HFF-Myc (cell line): ENCODE results near the gene C19orf73.
"Not testable (repeated sequence)": the region's sequence is repeated elsewhere in the genome, so short reads cannot be mapped to it uniquely, and the experiment has no call there.

ENCODE experiments used
- DNase-seq: peaks from one replicate; pipeline ENCODE4 v3.0.0-alpha.2; 2011; ENCODE audit warnings: low read depth; ENCODE audit errors: extremely low read depth
- H3K4me3 ChIP-seq: replicated peaks from 2 replicates; pipeline ENCODE4 v1.5.1; 2011; ENCODE audit warnings: low read depth, mild to moderate bottlenecking, control low read depth, low read length
- CTCF ChIP-seq: IDR thresholded peaks from 2 replicates; pipeline ENCODE4 v1.5.1; 2012; ENCODE audit warnings: mild to moderate bottlenecking, low read depth, low read length, control low read depth; ENCODE audit errors: missing control alignments

C19orf73 gene

GRCh38 chr19:49148044-49148682, 29.2 kb upstream of the C19orf73 start:
- TF ChIP-seq CTCF, result no peak
- no peak for DNase-seq
- H3K4me3 ChIP-seq, result no peak overlapping the region

GRCh38 chr19:49146408-49146770, 27.4 kb upstream of the C19orf73 start:
- not testable (repeated sequence) for H3K4me3 ChIP-seq, DNase-seq

DNA sequence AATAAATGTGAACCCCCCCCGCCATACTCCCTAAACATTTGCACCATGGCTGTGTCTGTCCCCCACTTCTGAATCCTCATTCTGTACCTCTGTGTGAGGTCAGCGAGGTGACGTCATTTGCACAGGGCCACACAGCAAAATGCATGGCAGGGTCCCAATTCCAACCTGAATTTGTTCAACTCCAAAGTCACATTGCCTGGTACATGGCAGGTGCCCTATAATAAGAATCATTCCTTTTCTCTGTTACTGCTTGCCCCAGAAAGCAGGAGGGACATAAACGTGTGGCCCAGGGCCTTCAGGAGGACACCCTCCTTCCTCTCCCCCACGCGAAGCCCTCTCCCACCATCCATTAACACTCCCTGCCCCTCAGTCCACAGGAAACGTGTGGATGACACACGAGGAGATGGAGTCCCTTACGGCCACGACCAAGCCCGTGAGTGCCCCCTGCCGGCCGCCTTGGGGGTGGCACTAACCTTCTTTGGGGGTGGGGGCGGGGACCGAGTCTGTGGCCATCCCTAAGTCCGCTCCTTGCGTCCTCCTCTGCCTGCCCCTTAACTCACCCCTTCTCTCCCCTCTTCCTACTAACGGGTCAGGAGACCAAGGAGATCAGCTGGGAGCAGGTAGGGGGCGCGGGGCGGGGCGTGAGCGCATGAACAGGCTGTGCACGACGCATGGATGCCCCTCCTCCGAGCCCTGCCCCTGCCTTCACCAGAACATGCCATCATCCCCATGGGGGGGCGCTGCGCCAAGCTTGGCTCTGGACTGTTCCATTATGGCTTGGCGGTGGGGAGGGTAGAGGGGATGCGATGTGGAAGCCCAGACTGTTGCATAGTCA, 26.8 kb upstream of the C19orf73 start:
- TF ChIP-seq CTCF, result peak; percentile 84
- DNase-seq, result no peak
- H3K4me3 ChIP-seq, result no peak overlapping the region

DNA sequence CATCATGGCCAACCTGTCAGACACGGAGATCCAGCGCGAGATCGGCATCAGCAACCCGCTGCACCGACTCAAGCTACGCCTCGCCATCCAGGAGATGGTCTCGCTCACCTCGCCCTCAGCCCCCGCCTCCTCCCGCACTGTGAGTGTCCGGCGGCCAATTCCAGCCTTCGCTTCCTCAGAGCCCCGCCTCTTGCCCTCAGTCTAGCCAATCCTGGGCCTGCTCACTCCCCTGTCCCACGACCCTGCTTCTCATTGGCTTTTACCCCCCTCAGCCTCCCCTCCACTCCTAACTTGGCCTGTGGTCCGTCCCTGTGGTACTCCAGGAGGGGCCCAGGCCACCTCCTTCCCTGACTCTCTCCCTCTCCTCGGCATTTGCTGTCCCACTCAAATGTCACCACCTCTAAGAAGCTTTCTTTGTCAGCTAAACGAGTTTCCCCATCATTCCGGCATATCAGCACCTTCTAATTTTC, 24.0 kb upstream of the C19orf73 start:
- DNase-seq, result no peak
- peak overlapping the region; percentile 54 for H3K4me3 ChIP-seq
- TF ChIP-seq CTCF, result no peak

DNA sequence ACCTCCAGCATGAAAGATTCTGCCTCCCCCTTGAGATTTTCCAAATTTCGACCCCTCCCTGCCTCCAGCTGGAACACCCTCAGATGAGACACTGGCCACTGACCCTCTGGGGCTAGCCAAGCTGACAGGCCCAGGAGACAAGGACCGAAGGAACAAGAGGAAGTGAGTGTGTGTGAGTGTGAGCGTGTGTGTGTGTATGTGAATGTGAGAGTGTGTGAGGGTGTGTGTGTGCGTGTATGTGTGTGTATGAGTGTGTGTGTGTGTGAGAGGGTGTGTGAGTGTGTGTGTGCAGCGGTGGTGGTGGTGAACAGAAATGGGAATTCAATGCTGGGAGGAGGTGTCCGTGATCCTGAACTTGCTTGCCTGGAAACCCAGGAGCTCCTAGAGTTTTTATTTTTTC, 22.4 kb upstream of the C19orf73 start:
- TF ChIP-seq CTCF, result no peak
- DNase-seq, result no peak
- no peak overlapping the region for H3K4me3 ChIP-seq

GRCh38 chr19:49140951-49141350, 22.0 kb upstream of the C19orf73 start:
- H3K4me3 ChIP-seq, result no peak overlapping the region
- DNase-seq, result no peak
- no peak for TF ChIP-seq CTCF

GRCh38 chr19:49136771-49137171, 17.8 kb upstream of the C19orf73 start:
- no peak overlapping the region for H3K4me3 ChIP-seq
- no peak for DNase-seq
- no peak for TF ChIP-seq CTCF
